Neural cell (in vitro differentiated cells): ENCODE data around the gene ZC3H12A. TPM values are rescaled to one million over a fixed set of nuclear protein-coding genes. Genes with fewer than 3 reads are reported as not detected.

Experiments
- H2AFZ ChIP-seq: fragments of 200-600, 300-800 bp; sonication (generic), shearing (Covaris generic); 2 replicates; pipeline ENCODE4 v1.6.0; 2014; ENCODE audit warnings: low read depth, mild to moderate bottlenecking, antibody characterized with exemption, low read length, moderate library complexity
- H3F3A ChIP-seq: fragments of 200-600 bp; shearing (Covaris generic); 2 replicates; pipeline ENCODE4 v1.6.1; 2016; ENCODE audit warnings: mild to moderate bottlenecking, moderate library complexity, mixed read lengths, antibody characterized with exemption, low read length; ENCODE audit not compliant: insufficient read depth, poor library complexity, severe bottlenecking
- H3K27ac ChIP-seq: fragments of 200-600, 300-800 bp; sonication (generic), shearing (Covaris generic); 2 replicates; pipeline ENCODE4 v1.5.1; 2014; ENCODE audit warnings: mild to moderate bottlenecking, low read length, moderate library complexity
- H3K27me3 ChIP-seq: fragments of 300-800, 200-600 bp; sonication (generic), shearing (Covaris generic); 2 replicates; pipeline ENCODE4 v1.6.0; 2014; ENCODE audit warnings: mild to moderate bottlenecking, low read depth, low read length, moderate library complexity; ENCODE audit not compliant: insufficient read depth
- H3K36me3 ChIP-seq: fragments of 300-800, 200-600 bp; sonication (generic), shearing (Covaris generic); 2 replicates; pipeline ENCODE4 v1.5.1; 2014; ENCODE audit warnings: mild to moderate bottlenecking, antibody characterized with exemption, low read length, moderate library complexity; ENCODE audit not compliant: insufficient read depth
- H3K4me2 ChIP-seq: fragments of 300-800, 200-600 bp; sonication (generic), shearing (Covaris generic); 2 replicates; pipeline ENCODE4 v1.6.0; 2014; ENCODE audit warnings: mild to moderate bottlenecking, low read length
- H3K4me3 ChIP-seq: fragments of 300-800, 200-600 bp; sonication (generic), shearing (Covaris generic); 2 replicates; pipeline ENCODE4 v1.5.1; 2014; ENCODE audit warnings: mild to moderate bottlenecking, low read length, moderate library complexity
- H3K79me2 ChIP-seq: fragments of 200-600 bp; shearing (Covaris generic); replicated peaks from 2 replicates; pipeline ENCODE4 v1.6.0; 2014; ENCODE audit warnings: mild to moderate bottlenecking, low read length, moderate library complexity; ENCODE audit not compliant: insufficient read depth
- H3K9ac ChIP-seq: fragments of 300-800, 200-600 bp; sonication (generic), shearing (Covaris generic); 2 replicates; pipeline ENCODE4 v1.6.1; 2016; ENCODE audit warnings: mild to moderate bottlenecking, low read length, mixed read lengths
- H3K9me2 ChIP-seq: fragments of 200-600 bp; shearing (Covaris generic); 2 replicates; pipeline ENCODE4 v1.6.1; 2016; ENCODE audit warnings: mild to moderate bottlenecking, low read length, mixed read lengths; ENCODE audit not compliant: insufficient read depth
- H3K9me3 ChIP-seq: fragments of 200-600, 300-800 bp; sonication (generic), shearing (Covaris generic); 2 replicates; pipeline ENCODE4 v1.6.1; 2016; ENCODE audit warnings: mild to moderate bottlenecking, mixed run types, low read length, moderate library complexity, mixed read lengths
- H4K20me1 ChIP-seq: fragments of 200-600 bp; shearing (Covaris generic); 2 replicates; pipeline ENCODE4 v1.6.1; 2016; ENCODE audit warnings: mild to moderate bottlenecking, mixed run types; ENCODE audit not compliant: insufficient read depth
- EP300 ChIP-seq: fragments of 450-650 bp; conservative IDR thresholded peaks from 2 replicates; pipeline ENCODE4 v1.6.1; 2014; ENCODE audit warnings: antibody characterized with exemption, mild to moderate bottlenecking, moderate library complexity; ENCODE audit not compliant: poor library complexity, severe bottlenecking
- EZH2 ChIP-seq: fragments of 200-600, 300-800 bp; shearing (Covaris generic), sonication (generic); IDR thresholded peaks from 2 replicates; pipeline ENCODE4 v1.6.1; 2014; ENCODE audit warnings: antibody characterized with exemption, low read length, borderline replicate concordance, mild to moderate bottlenecking; ENCODE audit not compliant: insufficient read depth, poor library complexity, severe bottlenecking
- MXI1 ChIP-seq: fragments of 450-650 bp; conservative IDR thresholded peaks from 2 replicates; pipeline ENCODE4 v1.6.1; 2014; ENCODE audit warnings: antibody characterized with exemption, mild to moderate bottlenecking; ENCODE audit not compliant: poor library complexity, severe bottlenecking
- POLR2AphosphoS5 ChIP-seq: IDR thresholded peaks from 2 replicates; pipeline ENCODE4 v1.6.1; 2012
- RAD21 ChIP-seq: fragments of 450-650 bp; conservative IDR thresholded peaks from 2 replicates; pipeline ENCODE4 v1.6.1; 2014; ENCODE audit warnings: antibody characterized with exemption, mild to moderate bottlenecking, moderate library complexity
- SMC3 ChIP-seq: fragments of 450-650 bp; conservative IDR thresholded peaks from 2 replicates; pipeline ENCODE4 v1.6.1; 2014; ENCODE audit warnings: antibody characterized with exemption, mild to moderate bottlenecking, moderate library complexity; ENCODE audit not compliant: poor library complexity
- TAF1 ChIP-seq: IDR thresholded peaks from 2 replicates; pipeline ENCODE4 v1.6.1; 2012; ENCODE audit warnings: low read depth
- polyA plus RNA-seq: library from polyadenylated mRNA; depleted of rRNA; stranded (reverse); fragments of >200 nt; gene quantifications from 2 replicates; pipeline ENCODE4 v1.2.3, GENCODE V29; 2014
- TF ChIP-seq, protein P1 (sequence below): fragments of 450-650 bp; IDR thresholded peaks from 2 replicates; pipeline ENCODE4 v1.5.1; 2014; ENCODE audit warnings: antibody characterized with exemption, mild to moderate bottlenecking, moderate library complexity; ENCODE audit not compliant: poor library complexity, severe bottlenecking
- TF ChIP-seq, protein P2 (sequence below): IDR thresholded peaks from 2 replicates; pipeline ENCODE4 v1.6.1; 2012; ENCODE audit warnings: borderline replicate concordance

ZC3H12A gene
- polyA plus RNA-seq, 1 donor from 2014 or later: not detected

DNA sequence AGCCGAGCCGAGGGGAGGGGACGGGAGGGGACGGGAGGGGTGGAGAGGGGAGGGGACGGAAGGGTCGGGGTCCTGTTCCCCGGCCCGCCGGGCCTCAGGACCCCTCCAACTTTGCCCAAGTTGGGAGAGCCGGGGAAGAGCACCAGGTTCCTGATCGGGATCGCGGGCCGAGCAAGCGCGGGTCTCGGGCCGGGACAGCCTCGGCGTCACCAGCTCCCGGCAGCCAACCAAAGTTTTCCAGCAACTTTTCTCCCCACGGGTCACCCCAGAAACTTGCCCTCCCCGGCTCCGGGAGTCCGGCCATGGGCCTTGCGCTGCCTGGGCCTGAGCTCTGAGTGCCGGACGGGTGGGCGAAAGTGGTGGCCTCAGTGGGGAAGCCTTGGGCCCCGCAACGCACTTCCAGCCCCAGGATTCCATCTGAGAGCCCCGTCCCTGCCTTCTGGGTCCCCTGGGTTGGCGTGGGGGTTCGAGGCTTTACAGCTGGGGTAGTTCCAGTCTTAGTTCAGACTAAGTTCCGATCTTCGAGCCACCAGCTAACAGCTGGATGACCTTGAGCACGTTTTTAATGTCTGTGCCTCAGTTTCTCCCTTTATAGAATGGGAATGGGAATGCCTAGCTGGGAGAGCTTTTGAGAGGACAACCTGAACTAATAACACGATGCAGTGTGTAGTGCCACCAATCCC, 458 bp downstream of the ZC3H12A start:
- Histone ChIP-seq H3K36me3 (no peaks in the 10 kb centered on the region), H3K27ac (no peak overlapping the region), H3K9ac (peak overlapping the region; percentile 54), H2AFZ (no peak overlapping the region), H3F3A (no peaks in the 10 kb centered on the region), H3K9me3 (no peaks in the 10 kb centered on the region), H3K9me2 (no peaks in the 10 kb centered on the region), H3K4me2 (no peak overlapping the region), H3K79me2 (no peaks in the 10 kb centered on the region), H3K4me3 (peak overlapping the region; percentile 69), H3K27me3 (peaks cover 6% of the 10 kb centered on the region), H4K20me1 (no peaks in the 10 kb centered on the region)
- TF ChIP-seq MXI1: no peak

DNA sequence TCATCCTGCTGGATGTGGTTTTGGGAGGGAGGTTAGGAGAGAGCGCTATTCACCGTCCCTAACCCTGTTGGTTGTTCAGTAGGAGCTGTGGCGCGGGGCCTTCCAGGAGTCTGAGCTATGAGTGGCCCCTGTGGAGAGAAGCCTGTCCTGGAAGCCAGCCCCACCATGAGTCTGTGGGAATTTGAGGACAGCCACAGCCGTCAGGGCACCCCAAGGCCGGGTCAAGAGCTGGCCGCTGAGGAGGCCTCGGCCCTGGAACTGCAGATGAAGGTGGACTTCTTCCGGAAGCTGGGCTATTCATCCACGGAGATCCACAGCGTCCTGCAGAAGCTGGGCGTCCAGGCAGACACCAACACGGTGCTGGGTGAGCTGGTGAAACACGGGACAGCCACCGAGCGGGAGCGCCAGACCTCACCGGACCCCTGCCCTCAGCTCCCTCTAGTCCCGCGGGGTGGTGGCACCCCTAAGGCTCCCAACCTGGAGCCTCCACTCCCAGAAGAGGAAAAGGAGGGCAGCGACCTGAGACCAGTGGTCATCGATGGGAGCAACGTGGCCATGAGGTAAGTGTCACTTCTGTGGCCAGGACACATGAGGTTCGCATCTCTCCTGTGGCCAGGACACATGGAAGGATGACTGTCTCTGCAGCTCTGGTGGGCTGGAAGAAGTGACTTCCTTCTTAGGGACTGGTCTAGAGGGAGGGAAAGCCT, 1.2 kb downstream of the ZC3H12A start:
- Histone ChIP-seq H4K20me1 (no peaks in the 10 kb centered on the region), H3K9me2 (no peaks in the 10 kb centered on the region), H2AFZ (no peak overlapping the region), H3K27ac (no peak overlapping the region), H3K9me3 (no peaks in the 10 kb centered on the region), H3F3A (no peaks in the 10 kb centered on the region), H3K79me2 (no peaks in the 10 kb centered on the region), H3K4me3 (no peak overlapping the region), H3K27me3 (peaks cover 6% of the 10 kb centered on the region), H3K9ac (no peak overlapping the region), H3K4me2 (no peak overlapping the region), H3K36me3 (no peaks in the 10 kb centered on the region)
- TF ChIP-seq EP300 (no peak), SMC3 (no peak), RAD21 (no peak), MXI1 (no peak), POLR2AphosphoS5 (no peak), TAF1 (no peak)

DNA sequence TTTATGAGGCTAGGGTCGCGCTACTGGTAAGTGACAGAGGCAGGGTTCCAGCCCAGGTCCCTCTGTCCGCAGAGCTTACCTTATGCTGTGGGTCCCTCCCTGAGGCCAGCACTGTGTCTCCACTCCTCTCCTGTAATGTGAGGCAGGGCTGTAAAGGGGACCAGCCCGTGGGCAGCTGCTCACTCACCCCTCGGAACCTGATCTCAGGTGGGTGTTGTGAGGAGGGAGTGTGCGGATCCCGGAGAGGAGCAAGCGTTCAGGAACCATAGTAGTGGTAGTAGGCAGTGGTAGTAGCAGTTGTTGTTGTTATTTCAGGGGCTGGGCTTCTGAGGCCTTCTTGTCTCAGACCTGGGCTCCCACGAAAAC, 1.7 kb downstream of the ZC3H12A start:
- Histone ChIP-seq H3K9ac (no peak overlapping the region), H3K9me3 (no peaks in the 10 kb centered on the region), H3K4me2 (no peak overlapping the region), H3K36me3 (no peaks in the 10 kb centered on the region), H3K27ac (no peak overlapping the region), H3K4me3 (no peak overlapping the region), H3K27me3 (peaks cover 6% of the 10 kb centered on the region), H3K9me2 (no peaks in the 10 kb centered on the region), H3K79me2 (no peaks in the 10 kb centered on the region), H4K20me1 (no peaks in the 10 kb centered on the region), H3F3A (no peaks in the 10 kb centered on the region), H2AFZ (no peak overlapping the region)
- TF ChIP-seq, protein P1, sequence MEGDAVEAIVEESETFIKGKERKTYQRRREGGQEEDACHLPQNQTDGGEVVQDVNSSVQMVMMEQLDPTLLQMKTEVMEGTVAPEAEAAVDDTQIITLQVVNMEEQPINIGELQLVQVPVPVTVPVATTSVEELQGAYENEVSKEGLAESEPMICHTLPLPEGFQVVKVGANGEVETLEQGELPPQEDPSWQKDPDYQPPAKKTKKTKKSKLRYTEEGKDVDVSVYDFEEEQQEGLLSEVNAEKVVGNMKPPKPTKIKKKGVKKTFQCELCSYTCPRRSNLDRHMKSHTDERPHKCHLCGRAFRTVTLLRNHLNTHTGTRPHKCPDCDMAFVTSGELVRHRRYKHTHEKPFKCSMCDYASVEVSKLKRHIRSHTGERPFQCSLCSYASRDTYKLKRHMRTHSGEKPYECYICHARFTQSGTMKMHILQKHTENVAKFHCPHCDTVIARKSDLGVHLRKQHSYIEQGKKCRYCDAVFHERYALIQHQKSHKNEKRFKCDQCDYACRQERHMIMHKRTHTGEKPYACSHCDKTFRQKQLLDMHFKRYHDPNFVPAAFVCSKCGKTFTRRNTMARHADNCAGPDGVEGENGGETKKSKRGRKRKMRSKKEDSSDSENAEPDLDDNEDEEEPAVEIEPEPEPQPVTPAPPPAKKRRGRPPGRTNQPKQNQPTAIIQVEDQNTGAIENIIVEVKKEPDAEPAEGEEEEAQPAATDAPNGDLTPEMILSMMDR: no peak
- TF ChIP-seq MXI1: no peak
- TF ChIP-seq EP300: no peak
- TF ChIP-seq RAD21: no peak
- TF ChIP-seq, protein P2, sequence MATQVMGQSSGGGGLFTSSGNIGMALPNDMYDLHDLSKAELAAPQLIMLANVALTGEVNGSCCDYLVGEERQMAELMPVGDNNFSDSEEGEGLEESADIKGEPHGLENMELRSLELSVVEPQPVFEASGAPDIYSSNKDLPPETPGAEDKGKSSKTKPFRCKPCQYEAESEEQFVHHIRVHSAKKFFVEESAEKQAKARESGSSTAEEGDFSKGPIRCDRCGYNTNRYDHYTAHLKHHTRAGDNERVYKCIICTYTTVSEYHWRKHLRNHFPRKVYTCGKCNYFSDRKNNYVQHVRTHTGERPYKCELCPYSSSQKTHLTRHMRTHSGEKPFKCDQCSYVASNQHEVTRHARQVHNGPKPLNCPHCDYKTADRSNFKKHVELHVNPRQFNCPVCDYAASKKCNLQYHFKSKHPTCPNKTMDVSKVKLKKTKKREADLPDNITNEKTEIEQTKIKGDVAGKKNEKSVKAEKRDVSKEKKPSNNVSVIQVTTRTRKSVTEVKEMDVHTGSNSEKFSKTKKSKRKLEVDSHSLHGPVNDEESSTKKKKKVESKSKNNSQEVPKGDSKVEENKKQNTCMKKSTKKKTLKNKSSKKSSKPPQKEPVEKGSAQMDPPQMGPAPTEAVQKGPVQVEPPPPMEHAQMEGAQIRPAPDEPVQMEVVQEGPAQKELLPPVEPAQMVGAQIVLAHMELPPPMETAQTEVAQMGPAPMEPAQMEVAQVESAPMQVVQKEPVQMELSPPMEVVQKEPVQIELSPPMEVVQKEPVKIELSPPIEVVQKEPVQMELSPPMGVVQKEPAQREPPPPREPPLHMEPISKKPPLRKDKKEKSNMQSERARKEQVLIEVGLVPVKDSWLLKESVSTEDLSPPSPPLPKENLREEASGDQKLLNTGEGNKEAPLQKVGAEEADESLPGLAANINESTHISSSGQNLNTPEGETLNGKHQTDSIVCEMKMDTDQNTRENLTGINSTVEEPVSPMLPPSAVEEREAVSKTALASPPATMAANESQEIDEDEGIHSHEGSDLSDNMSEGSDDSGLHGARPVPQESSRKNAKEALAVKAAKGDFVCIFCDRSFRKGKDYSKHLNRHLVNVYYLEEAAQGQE: no peak
- no peak for TF ChIP-seq TAF1
- no peak for TF ChIP-seq EZH2
- no peak for TF ChIP-seq POLR2AphosphoS5
- no peak for TF ChIP-seq SMC3
